Upper lobe of right lung (tissue), 1 donor: ENCODE results near the gene RIT2. TPM values are rescaled to one million over a fixed set of nuclear protein-coding genes. Genes with fewer than 3 reads are reported as not detected.

Experiments used
- ATAC-seq: fragments of 200-7000 bp; cut with Tn5 transposase; one replicate; pipeline ENCODE4 v1.9.1; 2020; ENCODE audit warnings: mild to moderate bottlenecking, moderate library complexity
- DNase-seq: peaks from one replicate; pipeline ENCODE4 v3.0.0-alpha.2; 2020
- H3K27ac ChIP-seq: fragments of 200-600 bp; one replicate; pipeline ENCODE4 v1.8.0; 2022
- H3K27me3 ChIP-seq: fragments of 200-600 bp; one replicate; pipeline ENCODE4 v1.8.0; 2022; ENCODE audit warnings: mild to moderate bottlenecking
- H3K36me3 ChIP-seq: fragments of 200-600 bp; one replicate; pipeline ENCODE4 v1.8.0; 2022
- H3K4me1 ChIP-seq: fragments of 200-600 bp; one replicate; pipeline ENCODE4 v1.8.0; 2022
- H3K4me3 ChIP-seq: fragments of 200-600 bp; one replicate; pipeline ENCODE4 v1.8.0; 2022; ENCODE audit warnings: mild to moderate bottlenecking
- H3K9me3 ChIP-seq: fragments of 200-600 bp; one replicate; pipeline ENCODE4 v1.8.0; 2022
- CTCF ChIP-seq: fragments of 200-600 bp; IDR thresholded peaks from one replicate; pipeline ENCODE4 v1.8.0; 2022; ENCODE audit warnings: antibody characterized with exemption
- intact Hi-C: fragments of 100-400 bp; cut with DNase I; formaldehyde crosslinking; loops from one replicate; pipeline ENCODE4 v1.11.0; 2022
- total RNA-seq: library from RNA; stranded (reverse); fragmentation: NEBNext Ultra II Directional; extraction: Animal tissue kit (Norgen Biotek cat#: 25700); gene quantifications from one replicate; pipeline ENCODE4 v1.2.1, GENCODE V29; 2021
- donor health status: DM: no; HTN: yes; CAD: no; lungs with severe emphysema.

RIT2 gene
- total RNA-seq, 1 donor from 2014 or later, result not detected

- no peak overlapping the region for H3K27ac ChIP-seq
- no peaks in the 10 kb centered on the region for H3K36me3 ChIP-seq
- no peaks in the 10 kb centered on the region for H3K9me3 ChIP-seq
- ATAC-seq (no peak), DNase-seq (no peak)
- no peak for TF ChIP-seq CTCF
- H3K4me1 ChIP-seq, result no peaks in the 10 kb centered on the region
- no peaks in the 10 kb centered on the region for H3K27me3 ChIP-seq
- intact Hi-C loops, result no loop called here
- no peak overlapping the region for H3K4me3 ChIP-seq
Observed at GRCh38 chr18:42780171-42780570, 335.3 kb downstream of the RIT2 start.

- H3K36me3 ChIP-seq, result no peaks in the 10 kb centered on the region
- no peaks in the 10 kb centered on the region for H3K27me3 ChIP-seq
- TF ChIP-seq CTCF, result no peak
- intact Hi-C loops, result no loop called here
- ATAC-seq (no peak), DNase-seq (no peak)
- H3K9me3 ChIP-seq, result no peaks in the 10 kb centered on the region
- H3K4me3 ChIP-seq, result no peak overlapping the region
- H3K27ac ChIP-seq, result no peak overlapping the region
- H3K4me1 ChIP-seq, result no peaks in the 10 kb centered on the region
Observed at GRCh38 chr18:42778445-42779042, 336.9 kb downstream of the RIT2 start.

- intact Hi-C loops, result no loop called here
- H3K27me3 ChIP-seq, result no peaks in the 10 kb centered on the region
- no peak overlapping the region for H3K27ac ChIP-seq
- no peak overlapping the region for H3K4me3 ChIP-seq
- no peaks in the 10 kb centered on the region for H3K36me3 ChIP-seq
- H3K9me3 ChIP-seq, result no peaks in the 10 kb centered on the region
- ATAC-seq (no peak), DNase-seq (no peak)
- H3K4me1 ChIP-seq, result no peaks in the 10 kb centered on the region
- no peak for TF ChIP-seq CTCF
Observed at GRCh38 chr18:42778024-42778423, 337.5 kb downstream of the RIT2 start.

- H3K4me1 ChIP-seq, result no peaks in the 10 kb centered on the region
- DNase-seq, result no peak
- ATAC-seq, result no peak
- no peak overlapping the region for H3K27ac ChIP-seq
- intact Hi-C loops, result no loop called here
- no peaks in the 10 kb centered on the region for H3K27me3 ChIP-seq
- H3K9me3 ChIP-seq, result no peaks in the 10 kb centered on the region
- no peaks in the 10 kb centered on the region for H3K36me3 ChIP-seq
- no peak for TF ChIP-seq CTCF
- H3K4me3 ChIP-seq, result no peak overlapping the region
Observed at GRCh38 chr18:42773870-42774269, 341.6 kb downstream of the RIT2 start.

- H3K36me3 ChIP-seq, result no peaks in the 10 kb centered on the region
- DNase-seq, result no peak
- no peaks in the 10 kb centered on the region for H3K9me3 ChIP-seq
- no peak overlapping the region for H3K4me3 ChIP-seq
- H3K27me3 ChIP-seq, result no peaks in the 10 kb centered on the region
- no peak for TF ChIP-seq CTCF
- no peaks in the 10 kb centered on the region for H3K4me1 ChIP-seq
- no peak for ATAC-seq
- no peak overlapping the region for H3K27ac ChIP-seq
- intact Hi-C loops, result no loop called here
Observed at GRCh38 chr18:42771936-42772335, 343.5 kb downstream of the RIT2 start.

- no peak overlapping the region for H3K27ac ChIP-seq
- H3K4me3 ChIP-seq, result no peak overlapping the region
- no peaks in the 10 kb centered on the region for H3K9me3 ChIP-seq
- DNase-seq (no peak), ATAC-seq (no peak)
- no peaks in the 10 kb centered on the region for H3K4me1 ChIP-seq
- no peaks in the 10 kb centered on the region for H3K27me3 ChIP-seq
- no peak for TF ChIP-seq CTCF
- intact Hi-C loops, result no loop called here
- H3K36me3 ChIP-seq, result no peaks in the 10 kb centered on the region
Observed at GRCh38 chr18:42765302-42765701, 350.2 kb downstream of the RIT2 start.
